Measurements from ENCODE around the gene TDRD12.

TDRD12 gene

DNA sequence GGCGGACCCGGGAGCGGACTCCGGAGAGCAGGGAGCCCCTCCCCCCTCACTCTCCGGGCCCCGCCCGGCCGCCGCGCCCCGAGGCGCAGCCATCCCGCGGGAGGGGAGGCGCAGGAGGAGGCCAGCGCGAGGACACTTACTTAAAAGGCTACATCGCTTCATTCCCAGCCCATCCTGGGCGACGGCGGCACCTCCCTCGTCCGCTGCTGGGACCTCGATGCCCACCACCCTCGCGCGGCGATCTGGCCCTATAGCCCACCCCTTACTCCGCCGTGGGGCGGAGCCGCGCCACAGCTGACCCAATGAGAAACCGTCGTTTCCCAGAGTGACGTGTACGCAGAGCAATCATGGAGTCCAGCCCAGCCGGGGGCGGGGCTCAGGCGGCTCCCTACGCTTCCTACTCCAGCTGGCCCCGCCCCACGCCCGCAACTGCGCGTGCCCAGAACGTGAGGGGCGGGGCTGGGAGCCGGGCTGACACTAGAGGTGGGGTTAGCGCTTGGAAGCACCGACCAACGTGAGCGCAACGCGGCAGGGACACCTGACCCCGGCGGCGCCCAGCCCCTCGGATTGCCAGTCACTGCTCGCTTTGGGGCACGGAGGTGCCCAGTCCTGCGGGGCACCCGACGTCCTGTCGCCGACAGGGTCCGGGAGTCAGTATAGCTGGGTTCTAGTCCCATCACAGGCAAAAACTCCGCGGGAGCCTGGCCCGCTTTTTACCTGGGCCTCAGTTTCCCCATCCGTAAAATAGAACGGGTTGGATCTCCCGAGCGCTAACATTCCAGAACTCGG, 44.4 kb upstream of the TDRD12 start, which contains the start of gene ANKRD27:
TSS of gene ANKRD27 (minus strand) at position 250 of the 789 bp plus-strand sequence. CDS start 16,165 bp downstream, outside the sequence.
- peak within 1 kb of the TSS; percentile 92 for H3K27ac ChIP-seq
- TF ChIP-seq, protein P1, sequence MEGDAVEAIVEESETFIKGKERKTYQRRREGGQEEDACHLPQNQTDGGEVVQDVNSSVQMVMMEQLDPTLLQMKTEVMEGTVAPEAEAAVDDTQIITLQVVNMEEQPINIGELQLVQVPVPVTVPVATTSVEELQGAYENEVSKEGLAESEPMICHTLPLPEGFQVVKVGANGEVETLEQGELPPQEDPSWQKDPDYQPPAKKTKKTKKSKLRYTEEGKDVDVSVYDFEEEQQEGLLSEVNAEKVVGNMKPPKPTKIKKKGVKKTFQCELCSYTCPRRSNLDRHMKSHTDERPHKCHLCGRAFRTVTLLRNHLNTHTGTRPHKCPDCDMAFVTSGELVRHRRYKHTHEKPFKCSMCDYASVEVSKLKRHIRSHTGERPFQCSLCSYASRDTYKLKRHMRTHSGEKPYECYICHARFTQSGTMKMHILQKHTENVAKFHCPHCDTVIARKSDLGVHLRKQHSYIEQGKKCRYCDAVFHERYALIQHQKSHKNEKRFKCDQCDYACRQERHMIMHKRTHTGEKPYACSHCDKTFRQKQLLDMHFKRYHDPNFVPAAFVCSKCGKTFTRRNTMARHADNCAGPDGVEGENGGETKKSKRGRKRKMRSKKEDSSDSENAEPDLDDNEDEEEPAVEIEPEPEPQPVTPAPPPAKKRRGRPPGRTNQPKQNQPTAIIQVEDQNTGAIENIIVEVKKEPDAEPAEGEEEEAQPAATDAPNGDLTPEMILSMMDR (conservative IDR thresholded peaks at IDR 0.05): no peak

DNA sequence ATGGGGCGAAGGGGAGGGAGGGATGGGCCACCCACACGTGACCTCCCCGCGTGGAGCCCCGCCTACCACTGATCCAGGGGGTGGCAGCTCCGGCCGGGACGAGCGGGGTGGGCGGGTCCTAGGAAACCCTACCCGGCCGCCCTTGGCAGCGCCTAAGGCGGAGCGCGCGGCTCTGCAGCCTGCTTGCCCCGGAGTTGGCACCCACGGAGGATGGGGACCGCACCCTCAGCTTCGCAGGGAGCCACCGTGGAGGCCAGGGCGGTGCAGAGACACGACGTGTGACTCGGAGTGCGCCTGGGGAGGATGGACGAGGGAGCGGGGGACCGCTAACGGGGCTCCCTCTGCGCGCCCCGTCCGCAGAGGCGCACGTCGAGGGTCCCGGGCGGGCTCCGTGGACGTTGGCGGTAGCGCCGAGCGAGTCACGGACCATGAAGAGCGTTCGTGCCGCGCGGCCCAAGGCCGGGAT, 43.8 kb upstream of the TDRD12 start, which contains the start of gene RGS9BP:
TSS of gene RGS9BP (plus strand) at position 129 of the 466 bp plus-strand sequence. CDS start 416 bp downstream, outside the sequence.
- TF ChIP-seq, protein P1 (conservative IDR thresholded peaks at IDR 0.05): no peak
- H3K27ac ChIP-seq: peak within 1 kb of the TSS; percentile 92

DNA sequence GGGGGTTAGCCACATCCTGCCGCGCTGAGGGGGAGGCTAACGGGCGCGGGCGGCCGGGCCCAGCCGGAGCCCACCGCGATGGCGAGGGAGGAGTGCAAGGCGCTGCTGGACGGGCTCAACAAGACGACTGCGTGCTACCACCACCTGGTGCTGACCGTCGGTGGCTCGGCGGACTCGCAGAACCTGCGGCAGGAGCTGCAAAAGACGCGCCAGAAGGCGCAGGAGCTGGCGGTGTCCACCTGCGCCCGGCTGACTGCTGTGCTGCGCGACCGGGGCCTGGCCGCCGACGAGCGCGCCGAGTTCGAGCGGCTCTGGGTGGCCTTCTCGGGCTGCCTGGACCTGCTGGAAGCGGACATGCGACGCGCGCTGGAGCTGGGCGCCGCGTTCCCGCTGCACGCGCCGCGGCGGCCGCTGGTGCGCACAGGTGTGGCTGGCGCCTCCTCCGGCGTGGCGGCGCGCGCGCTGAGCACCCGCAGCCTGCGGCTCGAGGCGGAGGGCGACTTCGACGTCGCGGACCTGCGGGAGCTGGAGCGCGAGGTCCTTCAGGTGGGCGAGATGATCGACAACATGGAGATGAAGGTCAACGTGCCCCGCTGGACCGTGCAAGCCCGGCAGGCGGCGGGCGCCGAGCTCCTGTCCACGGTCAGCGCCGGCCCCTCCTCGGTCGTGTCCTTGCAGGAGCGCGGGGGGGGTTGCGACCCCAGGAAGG, 43.2 kb upstream of the TDRD12 start:
- TF ChIP-seq, protein P1 (conservative IDR thresholded peaks at IDR 0.05): no peak; the same call in 1 of the 2 replicates
- H3K27ac ChIP-seq: peak overlapping the region; percentile 92

DNA sequence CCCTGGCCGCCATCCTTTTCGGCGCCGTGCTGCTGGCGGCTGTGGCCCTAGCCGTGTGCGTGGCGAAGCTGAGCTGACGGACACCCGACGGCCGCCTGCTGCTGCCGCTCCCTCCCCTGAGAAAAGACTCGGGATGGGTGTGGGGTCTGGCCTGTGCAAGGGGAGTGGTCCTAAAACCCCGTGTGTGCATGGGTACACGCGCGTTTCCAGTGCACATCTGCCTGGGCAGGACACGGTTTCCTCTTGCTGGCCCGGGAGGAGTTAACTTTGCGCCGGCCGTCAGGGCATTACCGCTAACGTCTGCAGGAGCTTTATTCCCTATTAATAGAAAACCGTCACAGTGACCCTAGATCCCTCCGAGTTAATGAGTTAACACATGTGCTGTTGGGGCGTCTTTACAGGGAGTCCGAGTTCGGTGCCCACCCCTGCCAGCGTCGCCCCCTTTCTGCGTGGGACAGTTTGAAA, 42.6 kb upstream of the TDRD12 start:
- no peak overlapping the region for H3K27ac ChIP-seq
- TF ChIP-seq, protein P1 (conservative IDR thresholded peaks at IDR 0.05): no peak

DNA sequence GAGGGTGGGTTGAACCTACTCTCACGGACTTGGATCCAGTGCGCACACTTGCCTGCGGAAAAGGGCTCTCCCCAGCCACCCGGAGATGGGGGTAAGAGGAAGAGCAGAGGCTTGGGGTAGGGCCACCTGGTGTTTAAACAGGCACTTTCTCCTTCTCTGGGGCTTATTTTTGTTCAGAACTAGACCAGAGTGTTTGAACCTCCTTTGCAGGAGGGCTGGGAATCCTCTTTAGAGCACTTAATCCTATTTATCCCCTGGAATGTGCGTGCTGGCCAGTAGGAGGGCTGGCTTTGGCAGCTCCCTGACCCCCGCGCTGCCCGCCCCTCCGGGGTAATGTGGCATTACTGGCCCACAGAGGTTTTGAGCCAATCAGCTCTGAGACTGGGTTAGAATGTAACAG, 41.9 kb upstream of the TDRD12 start:
- TF ChIP-seq, protein P1 (conservative IDR thresholded peaks at IDR 0.05): no peak

DNA sequence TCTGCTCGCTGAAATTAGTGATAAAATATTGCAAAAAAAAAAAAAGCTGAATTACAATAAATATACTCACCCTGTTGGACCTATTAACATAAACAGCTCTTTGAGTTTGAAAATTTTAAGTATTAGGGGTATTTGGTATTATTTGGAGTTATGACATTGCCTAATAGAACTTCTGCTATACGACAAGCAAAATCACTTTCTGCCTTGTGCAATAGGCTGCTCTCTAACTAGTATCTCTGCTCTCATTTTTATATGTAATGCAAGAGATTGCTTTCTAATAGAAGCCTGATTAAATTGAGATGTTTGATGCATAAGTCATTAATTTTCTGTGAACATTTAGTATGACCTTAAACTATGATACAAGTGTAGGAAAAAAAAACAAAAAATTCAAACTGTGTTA, 38.6 kb upstream of the TDRD12 start:
- TF ChIP-seq, protein P1 (conservative IDR thresholded peaks at IDR 0.05): no peak
- H3K27ac ChIP-seq: no peak overlapping the region

More for the DNA sequence above, 41.9 kb upstream of the TDRD12 start:
- no peak overlapping the region for H3K27ac ChIP-seq

DNA sequence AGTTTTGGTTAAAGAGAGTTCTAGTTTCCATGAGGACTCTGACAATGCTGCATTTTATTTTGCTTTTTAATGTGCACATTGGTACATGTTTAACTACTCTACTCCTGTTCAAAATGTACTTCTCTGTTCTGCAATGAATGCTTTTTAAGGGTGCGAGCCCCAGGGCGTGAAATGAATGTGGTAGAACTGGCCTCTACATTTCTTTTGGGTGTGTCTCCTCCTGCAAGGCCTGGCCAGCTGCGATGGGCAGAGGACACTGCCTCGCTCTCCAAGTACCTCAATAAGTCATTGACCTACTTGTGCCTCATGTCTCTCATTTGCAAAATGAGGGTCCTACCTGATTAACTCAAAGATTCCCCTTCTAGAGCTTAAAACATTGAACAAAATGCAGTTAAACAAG, 37.2 kb upstream of the TDRD12 start:
- no peak overlapping the region for H3K27ac ChIP-seq
- TF ChIP-seq, protein P1 (conservative IDR thresholded peaks at IDR 0.05): no peak

All from VCaP (cell line).